Tibial nerve (tissue), 4 donors: ENCODE data around the gene RCSD1.

Source experiments
- EP300 ChIP-seq, 2 donors: sonication (generic); formaldehyde crosslinking; IDR thresholded peaks; one replicate each; pipeline ENCODE4 v1.6.1; 2017; ENCODE audit warnings: antibody characterized with exemption in 2 of 2, mild to moderate bottlenecking in 1 of 2
- POLR2A ChIP-seq, 2 donors: fragments of 450-650 bp; IDR thresholded peaks; one replicate each; pipeline ENCODE4 v1.6.1; 2017; ENCODE audit warnings: antibody characterized with exemption in 2 of 2, mild to moderate bottlenecking in 2 of 2, moderate library complexity in 2 of 2
- TF ChIP-seq, protein P1 (sequence below), 5 experiments: fragments of 200-600 bp in 3 of 5; fragments of 450-650 bp in 2 of 5; sonication (generic) in 3 of 5; IDR thresholded peaks; one replicate each; pipeline ENCODE4 v1.5.1; 2016 to 2019; ENCODE audit warnings: antibody characterized with exemption in 5 of 5, mild to moderate bottlenecking in 3 of 5, moderate library complexity in 2 of 5

- TF ChIP-seq, protein P1, sequence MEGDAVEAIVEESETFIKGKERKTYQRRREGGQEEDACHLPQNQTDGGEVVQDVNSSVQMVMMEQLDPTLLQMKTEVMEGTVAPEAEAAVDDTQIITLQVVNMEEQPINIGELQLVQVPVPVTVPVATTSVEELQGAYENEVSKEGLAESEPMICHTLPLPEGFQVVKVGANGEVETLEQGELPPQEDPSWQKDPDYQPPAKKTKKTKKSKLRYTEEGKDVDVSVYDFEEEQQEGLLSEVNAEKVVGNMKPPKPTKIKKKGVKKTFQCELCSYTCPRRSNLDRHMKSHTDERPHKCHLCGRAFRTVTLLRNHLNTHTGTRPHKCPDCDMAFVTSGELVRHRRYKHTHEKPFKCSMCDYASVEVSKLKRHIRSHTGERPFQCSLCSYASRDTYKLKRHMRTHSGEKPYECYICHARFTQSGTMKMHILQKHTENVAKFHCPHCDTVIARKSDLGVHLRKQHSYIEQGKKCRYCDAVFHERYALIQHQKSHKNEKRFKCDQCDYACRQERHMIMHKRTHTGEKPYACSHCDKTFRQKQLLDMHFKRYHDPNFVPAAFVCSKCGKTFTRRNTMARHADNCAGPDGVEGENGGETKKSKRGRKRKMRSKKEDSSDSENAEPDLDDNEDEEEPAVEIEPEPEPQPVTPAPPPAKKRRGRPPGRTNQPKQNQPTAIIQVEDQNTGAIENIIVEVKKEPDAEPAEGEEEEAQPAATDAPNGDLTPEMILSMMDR (IDR thresholded peaks at IDR 0.05) = no peak
- TF ChIP-seq POLR2A (IDR thresholded peaks at IDR 0.05) = no peak
- TF ChIP-seq EP300 (IDR thresholded peaks at IDR 0.05) = no peak
Measured at GRCh38 chr1:167616521-167616920, 13.5 kb upstream of the RCSD1 start.
